ENCODE results near the gene PRKACA.
A peak's percentile ranks its signal among the peaks of the same experiment; 100 is the strongest.

The PRKACA gene

GRCh38 chr19:14116918-14117578, 514 bp downstream of the PRKACA start:
- no peak for DNase-seq (ENCODE audit: low read depth in 3 of 3)

GRCh38 chr19:14116525-14116917, 1.0 kb downstream of the PRKACA start:
- no peak for DNase-seq (ENCODE audit: low read depth in 3 of 3)

GRCh38 chr19:14115756-14116155, 1.8 kb downstream of the PRKACA start:
- no peak for DNase-seq (ENCODE audit: low read depth in 3 of 3)

GRCh38 chr19:14114854-14115253, 2.7 kb downstream of the PRKACA start:
- peak; percentile 30 to 37 (median 31) for DNase-seq (ENCODE audit: low read depth in 3 of 3)

GRCh38 chr19:14114439-14114838, 3.1 kb downstream of the PRKACA start:
- DNase-seq (ENCODE audit: low read depth in 3 of 3), result no peak

GRCh38 chr19:14113762-14114414, 3.7 kb downstream of the PRKACA start:
- DNase-seq (ENCODE audit: low read depth in 3 of 3), result peak in 1 of 3 experiments; percentile 24

- DNase-seq (ENCODE audit: low read depth in 3 of 3), result no peak
These were observed 4.7 kb downstream of the PRKACA start for GRCh38 chr19:14112809-14113385.

GRCh38 chr19:14112051-14112808, 5.3 kb downstream of the PRKACA start:
- DNase-seq (ENCODE audit: low read depth in 3 of 3), result no peak

GRCh38 chr19:14111486-14111885, 6.1 kb downstream of the PRKACA start:
- no peak for DNase-seq (ENCODE audit: low read depth in 3 of 3)

- no peak for DNase-seq (ENCODE audit: low read depth in 3 of 3)
These were observed 6.9 kb downstream of the PRKACA start for GRCh38 chr19:14110650-14111049.

- no peak for DNase-seq (ENCODE audit: low read depth in 3 of 3)
These were observed 9.7 kb downstream of the PRKACA start for GRCh38 chr19:14107581-14108461.

- DNase-seq (ENCODE audit: low read depth in 3 of 3), result no peak
These were observed 10.7 kb downstream of the PRKACA start for GRCh38 chr19:14106840-14107239.

- no peak for DNase-seq (ENCODE audit: low read depth in 3 of 3)
These were observed 11.9 kb downstream of the PRKACA start for GRCh38 chr19:14105680-14106079.

- DNase-seq (ENCODE audit: low read depth in 3 of 3), result no peak
These were observed 14.3 kb downstream of the PRKACA start for GRCh38 chr19:14103310-14103709.

- no peak for DNase-seq (ENCODE audit: low read depth in 3 of 3)
These were observed 14.8 kb downstream of the PRKACA start for GRCh38 chr19:14102756-14103155.

- DNase-seq (ENCODE audit: low read depth in 3 of 3), result no peak
These were observed 15.4 kb downstream of the PRKACA start for GRCh38 chr19:14102102-14102696.

GRCh38 chr19:14101003-14101545, 16.5 kb downstream of the PRKACA start:
- no peak for DNase-seq (ENCODE audit: low read depth in 3 of 3)

GRCh38 chr19:14097532-14098151, 19.9 kb downstream of the PRKACA start:
- DNase-seq (ENCODE audit: low read depth in 3 of 3), result no peak

GRCh38 chr19:14096272-14096992, 21.1 kb downstream of the PRKACA start:
- DNase-seq (ENCODE audit: low read depth in 3 of 3), result no peak

- DNase-seq (ENCODE audit: low read depth in 3 of 3), result no peak
These were observed 22.7 kb downstream of the PRKACA start for GRCh38 chr19:14094854-14095253.
